GM23338 (cell line): ENCODE measurements around the gene ELANE. TPM values are rescaled to one million over a fixed set of nuclear protein-coding genes. Genes with fewer than 3 reads are reported as not detected.

ENCODE experiments used
- ATAC-seq: fragments of 200-7000 bp; cut with Tn5 transposase; 3 replicates; pipeline ENCODE4 v1.9.1; 2020
- DNase-seq: peaks from one replicate; pipeline ENCODE4 v3.0.0-alpha.2; 2015; ENCODE audit warnings: low spot score
- H2AFZ ChIP-seq: fragments of 200-600 bp; sonication (generic); 2 replicates; pipeline ENCODE4 v1.8.0; 2016; ENCODE audit warnings: antibody characterized with exemption, mild to moderate bottlenecking, moderate library complexity
- H3F3A ChIP-seq: fragments of 200-600 bp; sonication (generic); replicated peaks from 2 replicates; pipeline ENCODE4 v1.8.0; 2017; ENCODE audit warnings: antibody characterized with exemption, mixed run types, low read depth
- H3K27ac ChIP-seq: fragments of 200-600 bp; sonication (generic); 2 replicates; pipeline ENCODE4 v1.6.1; 2016; ENCODE audit warnings: low read depth
- H3K27me3 ChIP-seq: fragments of 200-600 bp; sonication (generic); 2 replicates; pipeline ENCODE4 v1.8.0; 2016; ENCODE audit warnings: mild to moderate bottlenecking, mixed run types, moderate library complexity; ENCODE audit not compliant: insufficient read depth
- H3K36me3 ChIP-seq: fragments of 200-600 bp; sonication (generic); 2 replicates; pipeline ENCODE4 v1.8.0; 2016; ENCODE audit warnings: mild to moderate bottlenecking; ENCODE audit not compliant: insufficient read depth
- H3K4me1 ChIP-seq: fragments of 200-600 bp; sonication (generic); 2 replicates; pipeline ENCODE4 v1.8.0; 2016; ENCODE audit warnings: mild to moderate bottlenecking, moderate library complexity; ENCODE audit not compliant: insufficient read depth
- H3K4me2 ChIP-seq: fragments of 200-600 bp; sonication (generic); 2 replicates; pipeline ENCODE4 v1.7.1; 2017; ENCODE audit warnings: mixed run types
- H3K4me3 ChIP-seq: fragments of 200-600 bp; sonication (generic); 2 replicates; pipeline ENCODE4 v1.6.1; 2016; ENCODE audit warnings: mixed run types
- H3K79me2 ChIP-seq: fragments of 200-600 bp; sonication (generic); replicated peaks from 2 replicates; pipeline ENCODE4 v1.8.0; 2017; ENCODE audit warnings: mild to moderate bottlenecking; ENCODE audit not compliant: insufficient read depth
- H3K9me2 ChIP-seq: fragments of 200-600 bp; sonication (generic); 2 replicates; pipeline ENCODE4 v1.8.0; 2017; ENCODE audit not compliant: insufficient read depth
- H4K20me1 ChIP-seq: fragments of 200-600 bp; sonication (generic); replicated peaks from 2 replicates; pipeline ENCODE4 v1.8.0; 2017; ENCODE audit warnings: mild to moderate bottlenecking; ENCODE audit not compliant: insufficient read depth
- H3K27ac Mint-ChIP-seq: 2 replicates; pipeline ENCODE4 v1.8.0; 2020; ENCODE audit warnings: inconsistent platforms, mild to moderate bottlenecking, moderate library complexity, mixed read lengths
- H3K27me3 Mint-ChIP-seq: 3 replicates; pipeline ENCODE4 v1.8.0; 2022; ENCODE audit warnings: low read depth, mild to moderate bottlenecking, moderate library complexity, mixed read lengths, inconsistent platforms; ENCODE audit not compliant: insufficient read depth, poor library complexity
- H3K36me3 Mint-ChIP-seq: 3 replicates; pipeline ENCODE4 v1.8.0; 2021; ENCODE audit warnings: low read depth, mild to moderate bottlenecking, inconsistent platforms, moderate library complexity, mixed read lengths
- H3K4me1 Mint-ChIP-seq: 3 replicates; pipeline ENCODE4 v1.8.0; 2020; ENCODE audit warnings: mild to moderate bottlenecking, inconsistent platforms, mixed read lengths
- H3K4me3 Mint-ChIP-seq: 3 replicates; pipeline ENCODE4 v1.8.0; 2021; ENCODE audit warnings: moderate library complexity, mild to moderate bottlenecking, inconsistent platforms, mixed read lengths
- H3K9me3 Mint-ChIP-seq: 3 replicates; pipeline ENCODE4 v1.8.0; 2020; ENCODE audit warnings: moderate library complexity, mild to moderate bottlenecking, inconsistent platforms, mixed read lengths
- POLR2AphosphoS5 ChIP-seq: IDR thresholded peaks from 2 replicates; pipeline ENCODE4 v1.6.1; 2016; ENCODE audit warnings: antibody characterized with exemption, low read depth
- REST ChIP-seq: IDR thresholded peaks from one replicate; pipeline ENCODE4 v1.6.1; 2018; ENCODE audit warnings: antibody characterized with exemption; ENCODE audit not compliant: unreplicated experiment
- ZNF114 ChIP-seq: fragments of 250-450 bp; sonication (Bioruptor Pico); IDR thresholded peaks from 2 replicates; pipeline ENCODE4 v1.5.0; 2020; ENCODE audit warnings: mild to moderate bottlenecking, moderate library complexity
- polyA plus RNA-seq: library from polyadenylated mRNA; unstranded; fragments of >200 nt; fragmentation: Nextera tagmentation; extraction: Ambion mirVana; gene quantifications from 2 replicates; pipeline ENCODE4 v1.2.1, GENCODE V29; 2016
- total RNA-seq: library from RNA; depleted of rRNA; stranded (reverse); fragments of >200 nt; shearing (Covaris generic); gene quantifications from 2 replicates; pipeline ENCODE4 v1.2.3, GENCODE V29; 2014
- TF ChIP-seq, protein P1 (sequence below): fragments of 250-450 bp; sonication (Bioruptor Pico); IDR thresholded peaks from 2 replicates; pipeline ENCODE4 v1.5.0; 2020; ENCODE audit warnings: mild to moderate bottlenecking, moderate library complexity

The ELANE gene
- total and polyA plus RNA-seq, 2 experiments from 2014 or later: not detected

- Histone ChIP-seq H3K36me3 (peaks cover 33% of the 10 kb centered on the region), H3K9me2 (no peaks in the 10 kb centered on the region), H4K20me1 (peaks cover 75% of the 10 kb centered on the region), H3K4me1 (peaks cover 30% of the 10 kb centered on the region), H3K4me3 (no peak overlapping the region), H3F3A (peaks cover 53% of the 10 kb centered on the region), H3K27me3 (no peaks in the 10 kb centered on the region), H3K27ac (no peak overlapping the region; the same call in 1 of the 2 replicates), H3K4me2 (no peak overlapping the region), H3K79me2 (peaks cover 98% of the 10 kb centered on the region), H2AFZ (no peak overlapping the region)
- no peak for DNase-seq
- Mint-ChIP-seq H3K36me3 (peaks cover 87% of the 10 kb centered on the region), H3K27ac (no peak overlapping the region), H3K4me1 (peaks cover 40% of the 10 kb centered on the region), H3K9me3 (no peaks in the 10 kb centered on the region), H3K27me3 (peaks cover 38% of the 10 kb centered on the region), H3K4me3 (no peak overlapping the region)
- ATAC-seq: no peak
- TF ChIP-seq POLR2AphosphoS5: no peak
- no peak for TF ChIP-seq REST
- TF ChIP-seq, protein P1, sequence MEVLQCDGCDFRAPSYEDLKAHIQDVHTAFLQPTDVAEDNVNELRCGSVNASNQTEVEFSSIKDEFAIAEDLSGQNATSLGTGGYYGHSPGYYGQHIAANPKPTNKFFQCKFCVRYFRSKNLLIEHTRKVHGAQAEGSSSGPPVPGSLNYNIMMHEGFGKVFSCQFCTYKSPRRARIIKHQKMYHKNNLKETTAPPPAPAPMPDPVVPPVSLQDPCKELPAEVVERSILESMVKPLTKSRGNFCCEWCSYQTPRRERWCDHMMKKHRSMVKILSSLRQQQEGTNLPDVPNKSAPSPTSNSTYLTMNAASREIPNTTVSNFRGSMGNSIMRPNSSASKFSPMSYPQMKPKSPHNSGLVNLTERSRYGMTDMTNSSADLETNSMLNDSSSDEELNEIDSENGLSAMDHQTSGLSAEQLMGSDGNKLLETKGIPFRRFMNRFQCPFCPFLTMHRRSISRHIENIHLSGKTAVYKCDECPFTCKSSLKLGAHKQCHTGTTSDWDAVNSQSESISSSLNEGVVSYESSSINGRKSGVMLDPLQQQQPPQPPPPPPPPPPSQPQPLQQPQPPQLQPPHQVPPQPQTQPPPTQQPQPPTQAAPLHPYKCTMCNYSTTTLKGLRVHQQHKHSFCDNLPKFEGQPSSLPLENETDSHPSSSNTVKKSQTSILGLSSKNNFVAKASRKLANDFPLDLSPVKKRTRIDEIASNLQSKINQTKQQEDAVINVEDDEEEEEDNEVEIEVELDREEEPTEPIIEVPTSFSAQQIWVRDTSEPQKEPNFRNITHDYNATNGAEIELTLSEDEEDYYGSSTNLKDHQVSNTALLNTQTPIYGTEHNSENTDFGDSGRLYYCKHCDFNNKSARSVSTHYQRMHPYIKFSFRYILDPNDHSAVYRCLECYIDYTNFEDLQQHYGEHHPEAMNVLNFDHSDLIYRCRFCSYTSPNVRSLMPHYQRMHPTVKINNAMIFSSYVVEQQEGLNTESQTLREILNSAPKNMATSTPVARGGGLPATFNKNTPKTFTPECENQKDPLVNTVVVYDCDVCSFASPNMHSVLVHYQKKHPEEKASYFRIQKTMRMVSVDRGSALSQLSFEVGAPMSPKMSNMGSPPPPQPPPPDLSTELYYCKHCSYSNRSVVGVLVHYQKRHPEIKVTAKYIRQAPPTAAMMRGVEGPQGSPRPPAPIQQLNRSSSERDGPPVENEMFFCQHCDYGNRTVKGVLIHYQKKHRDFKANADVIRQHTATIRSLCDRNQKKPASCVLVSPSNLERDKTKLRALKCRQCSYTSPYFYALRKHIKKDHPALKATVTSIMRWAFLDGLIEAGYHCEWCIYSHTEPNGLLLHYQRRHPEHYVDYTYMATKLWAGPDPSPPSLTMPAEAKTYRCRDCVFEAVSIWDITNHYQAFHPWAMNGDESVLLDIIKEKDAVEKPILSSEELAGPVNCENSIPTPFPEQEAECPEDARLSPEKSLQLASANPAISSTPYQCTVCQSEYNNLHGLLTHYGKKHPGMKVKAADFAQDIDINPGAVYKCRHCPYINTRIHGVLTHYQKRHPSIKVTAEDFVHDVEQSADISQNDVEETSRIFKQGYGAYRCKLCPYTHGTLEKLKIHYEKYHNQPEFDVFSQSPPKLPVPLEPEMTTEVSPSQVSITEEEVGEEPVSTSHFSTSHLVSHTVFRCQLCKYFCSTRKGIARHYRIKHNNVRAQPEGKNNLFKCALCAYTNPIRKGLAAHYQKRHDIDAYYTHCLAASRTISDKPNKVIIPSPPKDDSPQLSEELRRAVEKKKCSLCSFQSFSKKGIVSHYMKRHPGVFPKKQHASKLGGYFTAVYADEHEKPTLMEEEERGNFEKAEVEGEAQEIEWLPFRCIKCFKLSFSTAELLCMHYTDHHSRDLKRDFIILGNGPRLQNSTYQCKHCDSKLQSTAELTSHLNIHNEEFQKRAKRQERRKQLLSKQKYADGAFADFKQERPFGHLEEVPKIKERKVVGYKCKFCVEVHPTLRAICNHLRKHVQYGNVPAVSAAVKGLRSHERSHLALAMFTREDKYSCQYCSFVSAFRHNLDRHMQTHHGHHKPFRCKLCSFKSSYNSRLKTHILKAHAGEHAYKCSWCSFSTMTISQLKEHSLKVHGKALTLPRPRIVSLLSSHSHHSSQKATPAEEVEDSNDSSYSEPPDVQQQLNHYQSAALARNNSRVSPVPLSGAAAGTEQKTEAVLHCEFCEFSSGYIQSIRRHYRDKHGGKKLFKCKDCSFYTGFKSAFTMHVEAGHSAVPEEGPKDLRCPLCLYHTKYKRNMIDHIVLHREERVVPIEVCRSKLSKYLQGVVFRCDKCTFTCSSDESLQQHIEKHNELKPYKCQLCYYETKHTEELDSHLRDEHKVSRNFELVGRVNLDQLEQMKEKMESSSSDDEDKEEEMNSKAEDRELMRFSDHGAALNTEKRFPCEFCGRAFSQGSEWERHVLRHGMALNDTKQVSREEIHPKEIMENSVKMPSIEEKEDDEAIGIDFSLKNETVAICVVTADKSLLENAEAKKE (CRISPR knock-in tag): no peak
- no peak for TF ChIP-seq ZNF114 (CRISPR knock-in tag)
These were observed 49.0 kb upstream of the ELANE start for GRCh38 chr19:803099-803561.
